Gastroesophageal sphincter (tissue), 3 donors: ENCODE measurements around the gene DUSP16.

ENCODE experiments used
- CTCF ChIP-seq, 4 experiments: fragments of 200-600 bp in 2 of 4; fragments of 450-650 bp in 2 of 4; sonication (generic) in 1 of 4; IDR thresholded peaks; one replicate each; pipeline ENCODE4 v1.5.1; 2017 to 2019; ENCODE audit warnings: antibody characterized with exemption in 4 of 4, mild to moderate bottlenecking in 2 of 4, moderate library complexity in 2 of 4
- POLR2A ChIP-seq, 2 donors: fragments of 450-650 bp; IDR thresholded peaks; one replicate each; pipeline ENCODE4 v1.6.1; 2017; ENCODE audit warnings: antibody characterized with exemption in 2 of 2, mild to moderate bottlenecking in 2 of 2, moderate library complexity in 1 of 2
- POLR2AphosphoS5 ChIP-seq: sonication (generic); formaldehyde crosslinking; IDR thresholded peaks from one replicate; pipeline ENCODE4 v1.6.1; 2017; ENCODE audit warnings: antibody characterized with exemption

GRCh38 chr12:12586879-12587675 is 24.4 kb upstream of the DUSP16 start:
- TF ChIP-seq POLR2AphosphoS5 (no peak), CTCF (IDR thresholded peaks at IDR 0.05) (no peak), POLR2A (IDR thresholded peaks at IDR 0.05) (no peak)
